IMR-90 (cell line): Measurements from ENCODE around the gene CDHR3. TPM values are rescaled to one million over a fixed set of nuclear protein-coding genes. Genes with fewer than 3 reads are reported as not detected.

Experiments used
- ATAC-seq: fragments of 200-7000 bp; cut with Tn5 transposase; 2 replicates; pipeline ENCODE4 v1.9.1; 2020; ENCODE audit warnings: low read depth, mild to moderate bottlenecking, moderate library complexity
- BruUV-seq: library from RNA; stranded (reverse); fragments of 400-500 nt; replicated peaks from 2 replicates; lab custom pipeline; 2021; lab: Mats Ljungman, UMichigan
- CTCF ChIA-PET: fragments of 300-600 bp; formaldehyde crosslinking; extraction: SDS; loops from one replicate; lab custom pipeline; 2021; ENCODE audit warnings: antibody characterized with exemption; lab: Yijun Ruan, JAX
- POLR2A ChIA-PET: fragments of 300-600 bp; sonication (Branson Sonifier 250); formaldehyde crosslinking; loops from one replicate; lab custom pipeline; 2022; ENCODE audit warnings: antibody characterized with exemption; ENCODE audit not compliant: unreplicated experiment; lab: Charles Lee
- DNase-seq: peaks from one replicate; pipeline ENCODE4 v3.0.0; 2013
- H2AFZ ChIP-seq: replicated peaks from 2 replicates; pipeline ENCODE3; 2013; ENCODE audit warnings: low read length, mild to moderate bottlenecking; ENCODE audit not compliant: poor library complexity
- H2AK5ac ChIP-seq: 2 replicates; pipeline ENCODE4 v1.6.1; 2013; ENCODE audit warnings: low read depth, low read length, inconsistent platforms
- H2AK9ac ChIP-seq: replicated peaks from 2 replicates; pipeline ENCODE3; 2013; ENCODE audit warnings: mild to moderate bottlenecking, low read depth, low read length, moderate library complexity; ENCODE audit not compliant: poor library complexity
- H2BK120ac ChIP-seq: 2 replicates; pipeline ENCODE4 v1.6.1; 2013; ENCODE audit warnings: low read depth, low read length, inconsistent platforms
- H2BK15ac ChIP-seq: 3 replicates; pipeline ENCODE4 v1.6.1; 2013; ENCODE audit warnings: low read depth, low read length, inconsistent platforms
- H2BK20ac ChIP-seq: 2 replicates; pipeline ENCODE4 v1.6.1; 2013; ENCODE audit warnings: low read depth, mild to moderate bottlenecking, inconsistent platforms, low read length, moderate library complexity
- H2BK5ac ChIP-seq: 2 replicates; pipeline ENCODE4 v1.6.1; 2013; ENCODE audit warnings: mild to moderate bottlenecking, low read depth, low read length, inconsistent platforms; ENCODE audit not compliant: poor library complexity, severe bottlenecking
- H3K14ac ChIP-seq: replicated peaks from 2 replicates; pipeline ENCODE4 v1.6.1; 2013; ENCODE audit warnings: low read depth, low read length, inconsistent platforms
- H3K18ac ChIP-seq: 2 replicates; pipeline ENCODE4 v1.6.1; 2013; ENCODE audit warnings: low read depth, low read length, control low read depth
- H3K23ac ChIP-seq: 2 replicates; pipeline ENCODE4 v1.6.1; 2013; ENCODE audit warnings: low read depth, low read length, inconsistent platforms
- H3K27ac ChIP-seq: 2 replicates; pipeline ENCODE4 v1.5.1; 2013; ENCODE audit warnings: mild to moderate bottlenecking, control low read depth, low read length; ENCODE audit not compliant: insufficient read depth
- H3K27me3 ChIP-seq: 2 replicates; pipeline ENCODE4 v1.6.1; 2013; ENCODE audit warnings: low read length; ENCODE audit not compliant: control insufficient read depth, insufficient read depth
- H3K36me3 ChIP-seq: 2 replicates; pipeline ENCODE4 v1.6.1; 2013; ENCODE audit warnings: low read length, mixed read lengths; ENCODE audit not compliant: control insufficient read depth, insufficient read depth
- H3K4ac ChIP-seq: 2 replicates; pipeline ENCODE4 v1.6.1; 2013; ENCODE audit warnings: low read depth, low read length, inconsistent platforms
- H3K4me1 ChIP-seq: 2 replicates; pipeline ENCODE4 v1.6.1; 2013; ENCODE audit warnings: low read length, mixed read lengths; ENCODE audit not compliant: control insufficient read depth, insufficient read depth
- H3K4me2 ChIP-seq: 2 replicates; pipeline ENCODE4 v1.6.1; 2013; ENCODE audit warnings: low read depth, mild to moderate bottlenecking, control low read depth, low read length, moderate library complexity
- H3K4me3 ChIP-seq: 2 replicates; pipeline ENCODE4 v1.5.1; 2013; ENCODE audit warnings: low read depth, mild to moderate bottlenecking, control low read depth, low read length, moderate library complexity; ENCODE audit not compliant: insufficient read depth
- H3K56ac ChIP-seq: 2 replicates; pipeline ENCODE4 v1.6.1; 2013; ENCODE audit warnings: low read length, inconsistent platforms; ENCODE audit not compliant: insufficient read depth; ENCODE audit errors: extremely low read depth
- H3K79me1 ChIP-seq, 2 experiments: 2 replicates each; pipeline ENCODE4 v1.6.1; 2013; ENCODE audit warnings: low read length in 2 of 2, inconsistent platforms in 1 of 2, low read depth in 1 of 2
- H3K9ac ChIP-seq: 2 replicates; pipeline ENCODE4 v1.6.1; 2013; ENCODE audit warnings: low read depth, low read length, control low read depth
- H3K9me1 ChIP-seq: 2 replicates; pipeline ENCODE4 v1.6.1; 2013; ENCODE audit warnings: low read length, inconsistent platforms; ENCODE audit not compliant: insufficient read depth
- H3K9me3 ChIP-seq: 2 replicates; pipeline ENCODE4 v1.6.1; 2013; ENCODE audit warnings: low read length; ENCODE audit not compliant: control insufficient read depth, insufficient read depth
- H4K20me1 ChIP-seq: 2 replicates; pipeline ENCODE4 v1.6.1; 2013; ENCODE audit warnings: low read length, inconsistent platforms; ENCODE audit not compliant: insufficient read depth
- H4K5ac ChIP-seq: 2 replicates; pipeline ENCODE4 v1.6.1; 2013; ENCODE audit warnings: mild to moderate bottlenecking, low read depth, low read length, control low read depth
- H4K8ac ChIP-seq, 2 experiments: 2 replicates each; pipeline ENCODE4 v1.6.1; 2013; ENCODE audit warnings: low read depth in 2 of 2, low read length in 2 of 2, control low read depth in 1 of 2, inconsistent platforms in 1 of 2
- H4K91ac ChIP-seq: 2 replicates; pipeline ENCODE4 v1.6.1; 2013; ENCODE audit warnings: low read depth, low read length, inconsistent platforms; ENCODE audit not compliant: insufficient read depth
- CHD1 ChIP-seq: IDR thresholded peaks from 2 replicates; pipeline ENCODE4 v1.6.1; 2012; ENCODE audit warnings: low read depth, low read length, improper control_type of control experiment
- NFE2L2 ChIP-seq: fragments of 150-350 bp; IDR thresholded peaks from 2 replicates; pipeline ENCODE4 v1.6.1; 2016; ENCODE audit warnings: low read depth, mild to moderate bottlenecking, low read length
- RCOR1 ChIP-seq: IDR thresholded peaks from 2 replicates; pipeline ENCODE4 v1.6.1; 2012; ENCODE audit warnings: mild to moderate bottlenecking, low read length, improper control_type of control experiment; ENCODE audit not compliant: insufficient replicate concordance
- SMC3 ChIP-seq: fragments of 150-350 bp; IDR thresholded peaks from 2 replicates; pipeline ENCODE4 v1.6.1; 2016; ENCODE audit warnings: low read depth, mild to moderate bottlenecking, antibody characterized with exemption, low read length, moderate library complexity
- WGBS, 2 experiments: methylation state at CpG; one replicate each; pipeline versions ENCODE4 v1.1.5 to v1.1.7; 2013; ENCODE audit warnings: missing lambda C conversion rate in 2 of 2; ENCODE audit not compliant: insufficient read length in 1 of 2; ENCODE audit errors: extremely low coverage in 2 of 2; 5-methylcytosine and 5-hydroxymethylcytosine counted together
- dilution Hi-C: fragments of 300-500 bp; cut with HindIII; formaldehyde crosslinking; loops from one replicate; pipeline ENCODE4 v1.14.3; 2018; ENCODE audit warnings: low sequenced_read_pairs; ENCODE audit not compliant: unreplicated experiment
- in situ Hi-C: fragments of 300-500 bp; cut with MboI; formaldehyde crosslinking; loops from 3 replicates; pipeline ENCODE4 v1.14.3; 2019; ENCODE audit warnings: low sequenced_read_pairs, inconsistent platforms, mixed read lengths
- intact Hi-C: fragments of 100-400 bp; cut with micrococcal nuclease; formaldehyde crosslinking; loops from 2 replicates; pipeline ENCODE4 v1.10.0; 2022
- polyA plus RNA-seq, 3 experiments: library from polyadenylated mRNA; depleted of rRNA; stranded (reverse); fragments of >200 nt; gene quantifications; 2 replicates each; pipeline ENCODE4 v1.2.3, GENCODE V29; 2012; ENCODE audit warnings: low replicate concordance in 1 of 3
- total RNA-seq: library from RNA; depleted of rRNA; stranded (reverse); fragments of >200 nt; gene quantifications from 2 replicates; pipeline ENCODE4 v1.2.3, GENCODE V29; 2012
- TF ChIP-seq, protein P1 (sequence below): fragments of 150-350 bp; IDR thresholded peaks from 2 replicates; pipeline ENCODE4 v1.6.1; 2017; ENCODE audit warnings: mild to moderate bottlenecking, antibody characterized with exemption, low read length, low read depth

Gene CDHR3
- total and polyA plus RNA-seq, 2 of the 4 experiments (the other 2 are of a cell fraction), result 0.96 to 1.6 TPM

DNA sequence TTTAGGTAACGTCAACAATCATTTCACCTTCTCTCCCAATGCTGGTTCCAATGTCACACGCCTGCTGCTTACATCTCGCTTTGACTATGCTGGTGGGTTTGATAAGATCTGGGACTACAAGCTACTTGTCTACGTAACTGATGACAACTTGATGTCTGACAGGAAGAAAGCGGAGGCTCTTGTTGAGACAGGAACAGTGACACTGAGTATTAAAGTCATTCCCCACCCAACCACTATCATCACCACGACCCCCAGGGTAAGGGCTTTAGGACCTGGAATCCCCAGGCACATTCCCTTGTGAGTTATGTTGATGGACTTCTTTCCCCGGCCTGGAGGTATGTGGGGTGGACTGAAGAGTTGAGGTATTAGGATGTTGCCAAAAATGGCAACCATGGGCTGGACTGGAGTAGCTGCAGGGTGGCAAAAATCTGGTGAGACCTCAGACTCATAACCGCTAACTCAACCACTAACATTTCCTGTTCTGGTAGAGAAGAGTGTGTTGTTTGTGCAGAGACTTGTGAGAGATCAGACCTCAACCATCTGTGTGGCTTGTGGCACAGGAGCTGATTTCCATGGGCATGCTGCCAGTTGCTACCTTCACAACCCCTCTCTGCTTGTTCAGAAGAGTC, 59.2 kb downstream of the CDHR3 start:
- Histone ChIP-seq H3K79me1 (no peaks in the 10 kb centered on the region), H3K4me3 (no peak overlapping the region), H4K91ac (no peak overlapping the region; the same call in 1 of the 2 replicates), H2AK9ac (no peak overlapping the region), H3K27me3 (no peaks in the 10 kb centered on the region), H3K14ac (no peak overlapping the region), H2BK15ac (no peak overlapping the region; the same call in 2 of the 3 replicates), H3K9me1 (peaks cover 9% of the 10 kb centered on the region; the same call in 1 of the 2 replicates), H2AFZ (no peak overlapping the region), H3K9ac (no peak overlapping the region), H3K4me2 (no peak overlapping the region), H4K5ac (no peak overlapping the region), H3K4me1 (peaks cover 13% of the 10 kb centered on the region), H2BK5ac (no peak overlapping the region), H2BK20ac (peak overlapping the region; percentile 14; the same call in 1 of the 2 replicates), H3K18ac (no peak overlapping the region), H2BK120ac (peak overlapping the region; percentile 47; the same call in 1 of the 2 replicates), H3K4ac (no peak overlapping the region), H3K27ac (no peak overlapping the region), H3K23ac (no peak overlapping the region), H4K20me1 (no peaks in the 10 kb centered on the region), H3K36me3 (no peaks in the 10 kb centered on the region), H2AK5ac (peak overlapping the region; percentile 11), H3K56ac (no peak overlapping the region), H4K8ac (no peak overlapping the region), H3K9me3 (no peaks in the 10 kb centered on the region)
- BruUV-seq, result no TSS peak
- intact Hi-C loops (no loop called here), in situ Hi-C loops (no loop called here), dilution Hi-C loops (no loop called here)
- no CpG with 5 or more reads among the region's 8 CpGs for WGBS, 2 experiments
- CTCF ChIA-PET, result interaction anchor here (0.6 kb wide), 1 partner anchor 257 kb away, joined by 7 read pairs; no protein-coding TSS in a partner anchor
- POLR2A ChIA-PET, result no interaction called here
- no peak for ATAC-seq
- TF ChIP-seq NFE2L2 (no peak), RCOR1 (no peak), CHD1 (no peak), SMC3 (no peak)
- TF ChIP-seq, protein P1, sequence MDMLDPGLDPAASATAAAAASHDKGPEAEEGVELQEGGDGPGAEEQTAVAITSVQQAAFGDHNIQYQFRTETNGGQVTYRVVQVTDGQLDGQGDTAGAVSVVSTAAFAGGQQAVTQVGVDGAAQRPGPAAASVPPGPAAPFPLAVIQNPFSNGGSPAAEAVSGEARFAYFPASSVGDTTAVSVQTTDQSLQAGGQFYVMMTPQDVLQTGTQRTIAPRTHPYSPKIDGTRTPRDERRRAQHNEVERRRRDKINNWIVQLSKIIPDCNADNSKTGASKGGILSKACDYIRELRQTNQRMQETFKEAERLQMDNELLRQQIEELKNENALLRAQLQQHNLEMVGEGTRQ, result no peak
- DNase-seq, result no peak
